Lung (tissue), 12 donors: ENCODE data around the gene ATP11A. TPM values are rescaled to one million over a fixed set of nuclear protein-coding genes. Genes with fewer than 3 reads are reported as not detected.

Experiments
- ATAC-seq: fragments of 200-7000 bp; cut with Tn5 transposase; one replicate; pipeline ENCODE4 v1.9.1; 2020; ENCODE audit warnings: moderate number of reproducible peaks; ENCODE audit not compliant: insufficient read depth, low FRiP score
- DNase-seq, 3 donors: peaks; one replicate each; pipeline ENCODE4 v3.0.0-alpha.2; 2013 to 2017
- H3K27ac ChIP-seq, 2 donors: one replicate each; pipeline ENCODE4 v1.5.1; 2013; ENCODE audit warnings: mild to moderate bottlenecking in 2 of 2, moderate library complexity in 2 of 2, control low read depth in 1 of 2, inconsistent platforms in 1 of 2, low read depth in 1 of 2, low read length in 1 of 2
- H3K27me3 ChIP-seq, 3 donors: one replicate each; pipeline ENCODE4 v1.5.1; 2013; ENCODE audit warnings: low read length in 2 of 3; ENCODE audit not compliant: control insufficient read depth in 3 of 3, insufficient read depth in 3 of 3
- H3K36me3 ChIP-seq, 4 donors: one replicate each; pipeline ENCODE4 v1.5.1; 2013; ENCODE audit warnings: low read length in 4 of 4, mild to moderate bottlenecking in 1 of 4, moderate library complexity in 1 of 4; ENCODE audit not compliant: control insufficient read depth in 4 of 4, insufficient read depth in 4 of 4
- H3K4me1 ChIP-seq, 5 donors: one replicate each; pipeline ENCODE4 v1.5.1; 2013; ENCODE audit warnings: low read length in 5 of 5, mild to moderate bottlenecking in 2 of 5, moderate library complexity in 1 of 5; ENCODE audit not compliant: control insufficient read depth in 5 of 5, insufficient read depth in 5 of 5
- H3K4me3 ChIP-seq: one replicate; pipeline ENCODE4 v1.5.1; 2013; ENCODE audit warnings: mild to moderate bottlenecking, control low read depth, moderate library complexity
- H3K9ac ChIP-seq, 2 donors: one replicate each; pipeline ENCODE4 v1.5.1; 2013; ENCODE audit warnings: low read length in 2 of 2, control low read depth in 1 of 2; ENCODE audit not compliant: insufficient read depth in 1 of 2
- H3K9me3 ChIP-seq, 4 donors: one replicate each; pipeline ENCODE4 v1.5.1; 2013; ENCODE audit warnings: low read length in 3 of 4, mild to moderate bottlenecking in 1 of 4, moderate library complexity in 1 of 4; ENCODE audit not compliant: control insufficient read depth in 4 of 4, insufficient read depth in 3 of 4
- WGBS, 2 donors: extraction: QIAGEN DNeasy Blood & Tissue Kit; methylation state at CpG; one replicate each; pipeline ENCODE4 v1.1.7; 2013; 5-methylcytosine and 5-hydroxymethylcytosine counted together
- polyA plus RNA-seq, 2 donors: library from polyadenylated mRNA; stranded (reverse); fragments of 200-250 nt; gene quantifications; one replicate each; pipeline ENCODE4 v1.2.1, GENCODE V29; 2013
- total RNA-seq, 2 donors: library from RNA; depleted of rRNA in 1 of 2; stranded (reverse); fragments of >200 nt in 1 of 2; gene quantifications; one replicate each; pipeline ENCODE4 v1.2.1, GENCODE V29; 2014 to 2021
- TF ChIP-seq, protein P1 (sequence below): IDR thresholded peaks from 2 replicates; pipeline ENCODE4 v1.5.1; 2012; ENCODE audit warnings: mild to moderate bottlenecking; ENCODE audit errors: control extremely low read depth, extremely low read depth
- donor health status: control.
- donor health status: control.
- donor health status: Bipolar disorder and iron deficiency.
- donor health status: healthy.
- donor health status: DM: yes; HTN: yes; CAD: no.

The ATP11A gene
- total and polyA plus RNA-seq, 4 donors, result 46.3 to 317 (median 162) TPM

DNA sequence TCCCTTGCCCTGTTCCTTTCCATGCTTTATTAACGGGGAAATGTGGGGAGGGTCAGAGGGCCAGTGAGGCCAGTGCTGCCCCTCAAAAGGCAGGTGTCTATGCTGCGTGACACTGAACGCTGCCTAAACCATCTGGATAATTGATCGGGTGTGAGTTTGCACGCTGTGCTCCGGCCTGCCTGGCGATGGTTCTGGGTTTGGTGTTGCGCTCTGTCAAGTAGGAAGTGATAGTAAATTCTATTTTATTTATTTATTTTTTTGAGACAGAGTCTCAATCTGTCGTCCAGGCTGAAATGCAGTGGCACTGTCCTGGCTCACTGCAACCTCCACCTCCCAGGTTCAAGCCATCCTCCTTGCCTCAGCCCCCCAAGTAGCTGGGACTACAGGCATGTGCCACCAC lies 86.5 kb downstream of the ATP11A start:
- H3K36me3 ChIP-seq, result peaks cover 0 to 2% (median 0%) of the 10 kb centered on the region in 4 donors
- WGBS, 2 donors, result 90 to 93% methylated on average over 9 of the region's 9 CpGs
- H3K9me3 ChIP-seq, result no peaks in the 10 kb centered on the region
- no peak overlapping the region for H3K27ac ChIP-seq
- peaks cover 0 to 33% (median 22%) of the 10 kb centered on the region in 5 donors for H3K4me1 ChIP-seq
- no peak overlapping the region for H3K9ac ChIP-seq
- H3K27me3 ChIP-seq, result no peaks in the 10 kb centered on the region
- no peak overlapping the region for H3K4me3 ChIP-seq
- ATAC-seq (no peak), DNase-seq (peak in 1 of 3 donors; percentile 10)
- TF ChIP-seq, protein P1, sequence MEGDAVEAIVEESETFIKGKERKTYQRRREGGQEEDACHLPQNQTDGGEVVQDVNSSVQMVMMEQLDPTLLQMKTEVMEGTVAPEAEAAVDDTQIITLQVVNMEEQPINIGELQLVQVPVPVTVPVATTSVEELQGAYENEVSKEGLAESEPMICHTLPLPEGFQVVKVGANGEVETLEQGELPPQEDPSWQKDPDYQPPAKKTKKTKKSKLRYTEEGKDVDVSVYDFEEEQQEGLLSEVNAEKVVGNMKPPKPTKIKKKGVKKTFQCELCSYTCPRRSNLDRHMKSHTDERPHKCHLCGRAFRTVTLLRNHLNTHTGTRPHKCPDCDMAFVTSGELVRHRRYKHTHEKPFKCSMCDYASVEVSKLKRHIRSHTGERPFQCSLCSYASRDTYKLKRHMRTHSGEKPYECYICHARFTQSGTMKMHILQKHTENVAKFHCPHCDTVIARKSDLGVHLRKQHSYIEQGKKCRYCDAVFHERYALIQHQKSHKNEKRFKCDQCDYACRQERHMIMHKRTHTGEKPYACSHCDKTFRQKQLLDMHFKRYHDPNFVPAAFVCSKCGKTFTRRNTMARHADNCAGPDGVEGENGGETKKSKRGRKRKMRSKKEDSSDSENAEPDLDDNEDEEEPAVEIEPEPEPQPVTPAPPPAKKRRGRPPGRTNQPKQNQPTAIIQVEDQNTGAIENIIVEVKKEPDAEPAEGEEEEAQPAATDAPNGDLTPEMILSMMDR, result no peak

DNA sequence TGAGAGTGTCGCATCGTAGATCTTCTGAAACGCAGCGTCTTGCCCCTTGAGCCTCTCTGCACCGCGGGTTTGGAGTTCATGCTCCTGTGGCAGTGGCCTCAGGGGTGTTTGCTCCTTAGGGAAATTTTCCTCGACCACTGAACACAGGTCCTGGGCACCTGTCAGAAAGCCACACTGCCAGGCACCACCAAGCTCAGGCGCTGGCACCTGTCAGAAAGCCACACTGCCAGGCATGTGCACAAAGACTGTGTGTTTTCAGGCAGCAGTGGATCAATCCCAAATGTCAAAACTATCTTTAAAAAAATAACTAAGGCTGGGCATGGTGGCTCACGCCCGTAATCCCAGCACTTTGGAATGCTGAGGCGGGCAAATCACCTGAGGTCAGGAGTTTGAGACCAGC lies 87.1 kb downstream of the ATP11A start:
- DNase-seq, result peak in 1 of 3 donors; percentile 10
- TF ChIP-seq, protein P1, result no peak
- H3K9me3 ChIP-seq, result no peaks in the 10 kb centered on the region
- peaks cover 0 to 2% (median 0%) of the 10 kb centered on the region in 4 donors for H3K36me3 ChIP-seq
- no peak overlapping the region for H3K9ac ChIP-seq
- no peak overlapping the region for H3K27ac ChIP-seq
- H3K27me3 ChIP-seq, result no peaks in the 10 kb centered on the region
- ATAC-seq, result no peak
- peaks cover 3 to 39% (median 21%) of the 10 kb centered on the region in 5 donors for H3K4me1 ChIP-seq
- 94 to 97% methylated on average over 11 of the region's 11 CpGs for WGBS, 2 donors
- no peak overlapping the region for H3K4me3 ChIP-seq

DNA sequence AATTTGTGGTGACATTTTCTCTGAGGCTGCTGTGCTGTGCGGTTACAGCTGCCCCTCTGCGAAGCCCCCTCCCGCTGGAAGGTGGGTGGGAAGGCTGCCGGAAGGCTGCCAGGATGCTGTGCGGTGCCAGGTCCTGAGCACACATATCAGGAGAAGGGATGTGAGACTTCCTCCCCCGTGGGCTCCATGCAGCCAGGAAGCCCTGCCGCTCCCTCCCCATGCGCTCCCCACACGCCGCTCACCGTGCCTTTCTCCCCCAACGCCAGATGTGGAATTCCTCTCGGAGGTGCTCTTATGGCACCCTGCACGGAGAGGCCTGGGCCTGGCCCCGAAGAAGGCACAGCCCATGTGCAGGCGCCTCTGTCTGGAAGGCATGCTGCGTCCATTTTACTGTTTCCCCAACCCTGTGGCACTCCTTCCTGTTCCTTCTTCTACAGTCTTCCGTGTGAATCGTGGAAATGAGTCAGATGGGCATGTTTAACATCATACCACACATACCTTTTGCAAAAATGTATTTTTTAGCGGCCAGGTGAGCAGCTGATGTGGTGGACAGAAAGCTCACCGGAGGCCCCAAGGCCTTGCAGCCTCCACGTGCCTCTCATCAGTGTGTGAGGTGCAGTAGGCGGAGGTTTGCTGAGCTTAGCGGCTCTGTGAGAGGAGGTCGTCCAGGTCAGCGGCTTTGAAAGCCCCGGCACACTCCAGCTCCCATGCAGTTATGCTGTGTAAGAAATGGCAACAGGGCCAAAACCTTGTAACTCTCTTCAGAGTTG lies 88.0 kb downstream of the ATP11A start:
- Histone ChIP-seq H3K27ac (no peak overlapping the region), H3K27me3 (no peaks in the 10 kb centered on the region), H3K36me3 (peaks cover 0 to 2% (median 0%) of the 10 kb centered on the region in 4 donors), H3K4me3 (no peak overlapping the region), H3K9ac (peak overlapping the region in 1 of 2 donors; percentile 32), H3K4me1 (peaks cover 6 to 46% (median 22%) of the 10 kb centered on the region in 5 donors), H3K9me3 (no peaks in the 10 kb centered on the region)
- DNase-seq (peak in 1 of 3 donors; percentile 15), ATAC-seq (no peak)
- TF ChIP-seq, protein P1, result no peak
- WGBS, 2 donors, result 70 to 73% methylated on average over 27 of the region's 27 CpGs
